NB4 (cell line): ENCODE results near the gene BTBD9.

Source experiments
- MAX ChIP-seq: IDR thresholded peaks from 2 replicates; pipeline ENCODE4 v1.6.1; 2011; ENCODE audit warnings: low read depth, low read length
- MYC ChIP-seq: IDR thresholded peaks from 2 replicates; pipeline ENCODE4 v1.6.1; 2011; ENCODE audit warnings: low read depth, low read length
- POLR2A ChIP-seq: IDR thresholded peaks from 2 replicates; pipeline ENCODE4 v1.6.1; 2011; ENCODE audit warnings: mild to moderate bottlenecking; ENCODE audit not compliant: insufficient read length; ENCODE audit errors: extremely low read depth
- TF ChIP-seq, protein P1 (sequence below): IDR thresholded peaks from one replicate; pipeline ENCODE4 v1.5.1; 2012; ENCODE audit warnings: low read depth, low read length

- TF ChIP-seq, protein P1, sequence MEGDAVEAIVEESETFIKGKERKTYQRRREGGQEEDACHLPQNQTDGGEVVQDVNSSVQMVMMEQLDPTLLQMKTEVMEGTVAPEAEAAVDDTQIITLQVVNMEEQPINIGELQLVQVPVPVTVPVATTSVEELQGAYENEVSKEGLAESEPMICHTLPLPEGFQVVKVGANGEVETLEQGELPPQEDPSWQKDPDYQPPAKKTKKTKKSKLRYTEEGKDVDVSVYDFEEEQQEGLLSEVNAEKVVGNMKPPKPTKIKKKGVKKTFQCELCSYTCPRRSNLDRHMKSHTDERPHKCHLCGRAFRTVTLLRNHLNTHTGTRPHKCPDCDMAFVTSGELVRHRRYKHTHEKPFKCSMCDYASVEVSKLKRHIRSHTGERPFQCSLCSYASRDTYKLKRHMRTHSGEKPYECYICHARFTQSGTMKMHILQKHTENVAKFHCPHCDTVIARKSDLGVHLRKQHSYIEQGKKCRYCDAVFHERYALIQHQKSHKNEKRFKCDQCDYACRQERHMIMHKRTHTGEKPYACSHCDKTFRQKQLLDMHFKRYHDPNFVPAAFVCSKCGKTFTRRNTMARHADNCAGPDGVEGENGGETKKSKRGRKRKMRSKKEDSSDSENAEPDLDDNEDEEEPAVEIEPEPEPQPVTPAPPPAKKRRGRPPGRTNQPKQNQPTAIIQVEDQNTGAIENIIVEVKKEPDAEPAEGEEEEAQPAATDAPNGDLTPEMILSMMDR: no peak
- no peak for TF ChIP-seq POLR2A
- TF ChIP-seq MAX: no peak
- no peak for TF ChIP-seq MYC
Measured at GRCh38 chr6:38284802-38285394, 354.8 kb downstream of the BTBD9 start.
